Activated CD8-positive, alpha-beta memory T cell treated with anti-CD3 and anti-CD28 coated beads for 4 hours (primary cell): ENCODE results near the gene SERPINA5.

Experiments
- DNase-seq, 2 donors: peaks; one replicate each; pipeline ENCODE4 v3.0.0-alpha.2; 2020; ENCODE audit warnings: low read depth in 2 of 2

Gene SERPINA5

DNA sequence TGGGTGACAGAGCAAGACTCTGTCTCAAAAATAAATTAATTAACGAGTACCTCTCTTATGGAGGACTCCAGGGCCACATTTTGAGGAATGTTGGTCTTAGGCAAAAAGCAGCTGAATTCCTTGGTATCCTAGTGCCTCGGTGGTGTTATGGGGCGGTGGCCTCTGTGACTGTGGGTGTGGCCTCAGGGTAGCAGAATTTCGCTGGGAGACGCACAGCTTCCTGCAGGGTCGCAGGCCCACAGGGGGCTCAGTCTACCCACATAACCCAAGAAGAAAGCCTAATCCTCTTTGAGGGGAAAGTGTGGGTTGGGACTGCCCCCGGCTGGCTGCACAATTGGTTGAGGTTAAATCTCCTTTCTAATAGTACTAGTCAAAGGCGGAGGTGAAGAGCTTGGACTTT is 31.2 kb upstream of the SERPINA5 start:
- no peak for DNase-seq

DNA sequence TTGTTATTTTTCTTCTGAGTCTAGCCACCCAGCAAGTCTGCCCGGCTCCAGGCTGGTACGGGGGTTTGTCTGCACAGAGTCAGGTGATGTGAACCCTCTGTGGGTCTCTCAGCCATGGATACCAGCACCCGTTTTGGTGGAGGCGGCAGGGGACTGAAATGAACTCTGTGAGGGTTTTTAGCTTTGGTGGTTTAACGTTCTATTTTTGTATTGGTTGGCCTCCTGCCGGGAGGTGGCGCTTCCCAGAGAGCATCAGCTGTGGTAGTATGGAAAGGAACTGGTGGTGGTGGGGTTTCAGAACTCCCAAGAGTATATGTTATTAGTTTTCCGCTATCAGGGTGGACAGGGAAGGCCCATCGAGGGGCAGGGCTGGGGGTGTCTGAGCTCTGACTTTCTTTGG is 25.2 kb upstream of the SERPINA5 start:
- no peak for DNase-seq

GRCh38 chr14:94557327-94557726 is 23.9 kb upstream of the SERPINA5 start:
- DNase-seq, result no peak

DNA sequence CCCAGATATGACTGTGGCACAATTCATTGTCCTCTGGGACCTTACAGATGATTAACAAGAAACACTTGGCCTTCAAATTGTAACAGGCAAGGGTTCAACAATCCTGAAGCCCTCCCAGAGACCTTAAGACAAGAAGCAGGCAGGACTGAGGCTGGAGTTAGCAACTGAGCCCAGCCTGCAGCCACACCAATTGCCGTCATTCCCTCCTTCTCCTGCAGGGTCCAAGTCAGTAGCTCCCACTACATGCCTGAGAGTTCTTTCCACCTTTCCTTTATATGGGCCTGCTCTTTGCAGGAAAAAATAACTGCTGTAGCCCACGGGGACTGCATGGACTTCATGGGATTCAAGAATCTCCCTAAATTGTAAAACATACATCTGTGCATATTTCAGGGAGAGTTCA is 22.4 kb upstream of the SERPINA5 start:
- no peak for DNase-seq

DNA sequence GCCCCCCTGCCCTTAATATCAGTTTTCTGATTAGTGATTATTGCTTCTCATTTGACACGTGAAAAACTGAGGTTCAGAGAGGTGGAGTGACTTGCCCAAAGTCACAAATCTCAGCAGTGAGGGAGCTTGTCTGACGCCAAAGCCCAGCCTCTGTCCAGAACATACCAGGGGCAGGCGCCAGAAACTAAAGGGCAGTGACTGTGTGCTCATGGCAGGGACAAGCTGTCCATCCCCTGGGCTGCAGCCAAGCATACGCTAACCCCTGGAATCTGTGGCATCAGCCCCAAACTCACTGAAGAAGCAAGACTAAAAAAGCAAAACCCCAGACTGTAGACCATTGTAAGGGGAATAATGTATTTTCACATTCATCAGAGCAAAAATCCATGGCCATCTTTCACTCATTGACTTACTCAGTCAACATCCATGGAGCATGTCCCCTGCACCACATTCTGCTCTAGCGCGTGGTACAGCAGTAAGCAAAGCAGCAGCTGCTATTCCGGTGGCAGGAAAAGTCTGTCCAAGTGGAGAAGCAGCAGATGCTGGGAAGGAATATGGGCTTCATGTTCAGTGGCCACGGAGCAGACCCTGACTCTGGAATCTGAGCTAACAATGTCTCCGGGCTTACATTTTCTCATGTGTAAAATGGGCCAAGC is 21.5 kb upstream of the SERPINA5 start:
- no peak for DNase-seq

- no peak for DNase-seq
These were observed 20.9 kb upstream of the SERPINA5 start for GRCh38 chr14:94560291-94560665.

DNA sequence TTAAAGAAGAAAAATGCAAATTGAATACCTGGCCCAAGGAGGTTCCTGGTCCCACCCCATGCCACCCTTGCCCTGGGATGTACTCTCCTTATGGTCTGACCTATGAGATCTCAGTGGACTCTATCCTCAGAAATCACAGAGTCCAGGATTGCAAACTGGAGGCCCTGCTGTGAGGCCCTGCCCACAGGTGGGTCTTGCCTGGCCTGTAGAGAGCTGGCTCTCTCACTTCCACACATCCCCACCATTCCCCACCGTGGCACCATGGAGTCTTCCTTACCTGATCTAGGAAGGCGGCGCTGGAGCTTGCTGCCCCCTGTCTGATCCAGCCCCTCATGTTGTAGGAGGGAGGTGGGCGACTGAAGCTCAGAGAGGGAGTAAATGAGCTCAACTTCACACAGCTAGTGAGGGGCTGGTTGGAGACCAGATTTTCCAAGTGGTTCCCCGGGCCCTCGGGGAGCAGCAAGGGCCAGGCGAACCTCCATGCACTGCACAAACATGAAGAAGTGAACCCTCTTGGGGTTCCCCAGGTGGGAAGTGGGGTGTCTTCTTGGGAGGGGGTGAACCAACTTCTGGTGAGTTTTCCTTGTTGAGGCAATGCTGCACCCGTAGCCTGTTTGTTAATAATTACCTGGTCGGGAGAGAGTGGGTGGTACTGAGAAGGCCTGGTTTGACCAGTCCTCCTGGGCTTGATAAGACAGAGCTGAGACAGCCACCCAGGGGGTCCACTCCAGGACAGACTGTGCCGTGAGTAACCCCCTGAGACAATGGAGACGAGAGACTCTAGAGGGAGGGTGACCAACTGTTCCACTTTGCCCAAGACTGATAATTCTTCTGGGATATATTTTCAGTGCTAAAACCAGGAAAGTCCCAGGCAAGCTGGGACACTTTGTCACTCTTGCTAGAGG is 20.2 kb upstream of the SERPINA5 start, which contains the start of gene SERPINA4:
TSS of gene SERPINA4 (plus strand) at position 692 of the 905 bp plus-strand sequence. CDS start 2,041 bp downstream, outside the sequence.
- no peak for DNase-seq

DNA sequence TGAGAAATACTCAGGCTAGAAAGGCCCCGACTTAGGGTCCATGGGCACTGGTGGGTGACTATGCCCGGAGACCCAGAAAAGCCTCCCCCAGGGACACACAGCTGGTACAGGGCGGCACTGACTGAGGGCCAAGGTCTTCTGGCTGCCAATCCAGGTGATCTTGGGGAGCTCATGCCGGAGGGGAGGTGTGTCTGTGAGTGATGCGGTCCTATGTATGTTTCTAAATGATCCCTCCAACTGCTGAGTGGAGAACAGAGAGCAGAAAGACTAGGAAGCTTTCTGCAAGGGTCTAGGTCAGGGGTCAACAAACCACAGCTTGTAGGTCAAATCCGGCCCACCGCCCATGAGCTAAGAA is 19.6 kb upstream of the SERPINA5 start:
- DNase-seq, result no peak

DNA sequence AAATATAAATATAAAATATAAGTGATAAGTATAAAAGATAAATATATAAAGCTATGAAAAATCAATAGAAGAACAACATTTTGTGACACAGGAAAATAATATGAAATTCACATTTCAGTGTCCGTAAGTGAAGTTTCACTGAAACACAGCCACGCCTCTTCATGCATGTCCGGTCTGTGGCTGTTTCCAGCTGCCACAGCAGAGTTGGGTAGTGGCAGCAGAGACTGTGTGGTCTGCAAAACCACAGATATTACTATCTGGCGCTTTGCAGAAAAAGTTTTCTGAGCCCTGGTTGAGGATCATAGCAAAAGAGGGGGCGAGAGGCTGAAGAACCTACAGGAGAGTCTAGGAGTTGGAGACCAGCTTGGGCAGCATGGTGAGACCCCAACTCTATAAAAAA is 19.2 kb upstream of the SERPINA5 start:
- no peak for DNase-seq

DNA sequence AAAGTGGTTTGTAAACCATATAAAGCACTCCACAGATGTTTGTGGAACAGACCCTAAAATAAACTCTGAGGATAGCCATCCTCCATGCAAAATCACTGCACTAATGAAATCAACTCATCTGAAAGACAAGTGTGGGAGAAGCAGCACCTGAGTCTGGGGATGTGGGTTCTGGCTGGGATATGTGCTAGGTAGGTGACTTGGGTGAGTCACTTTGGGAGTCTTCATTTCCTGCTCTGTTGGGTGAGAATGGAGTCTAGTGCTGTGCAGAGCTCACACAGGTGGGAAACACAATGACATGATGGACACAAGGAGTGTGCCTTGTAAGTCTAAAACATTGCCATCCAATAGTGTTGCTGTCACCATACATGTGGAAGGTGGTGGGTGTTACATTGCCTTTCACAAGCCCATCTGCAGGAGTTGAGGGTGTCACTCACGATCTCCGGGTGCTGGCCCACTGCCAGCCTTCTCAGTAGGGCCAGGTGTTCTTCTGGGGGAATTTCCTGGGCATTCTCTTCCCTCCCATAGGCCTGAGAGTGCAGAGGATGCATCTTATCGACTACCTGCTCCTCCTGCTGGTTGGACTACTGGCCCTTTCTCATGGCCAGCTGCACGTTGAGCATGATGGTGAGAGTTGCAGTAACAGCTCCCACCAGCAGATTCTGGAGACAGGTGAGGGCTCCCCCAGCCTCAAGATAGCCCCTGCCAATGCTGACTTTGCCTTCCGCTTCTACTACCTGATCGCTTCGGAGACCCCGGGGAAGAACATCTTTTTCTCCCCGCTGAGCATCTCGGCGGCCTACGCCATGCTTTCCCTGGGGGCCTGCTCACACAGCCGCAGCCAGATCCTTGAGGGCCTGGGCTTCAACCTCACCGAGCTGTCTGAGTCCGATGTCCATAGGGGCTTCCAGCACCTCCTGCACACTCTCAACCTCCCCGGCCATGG is 18.0 kb upstream of the SERPINA5 start:
- no peak for DNase-seq

DNA sequence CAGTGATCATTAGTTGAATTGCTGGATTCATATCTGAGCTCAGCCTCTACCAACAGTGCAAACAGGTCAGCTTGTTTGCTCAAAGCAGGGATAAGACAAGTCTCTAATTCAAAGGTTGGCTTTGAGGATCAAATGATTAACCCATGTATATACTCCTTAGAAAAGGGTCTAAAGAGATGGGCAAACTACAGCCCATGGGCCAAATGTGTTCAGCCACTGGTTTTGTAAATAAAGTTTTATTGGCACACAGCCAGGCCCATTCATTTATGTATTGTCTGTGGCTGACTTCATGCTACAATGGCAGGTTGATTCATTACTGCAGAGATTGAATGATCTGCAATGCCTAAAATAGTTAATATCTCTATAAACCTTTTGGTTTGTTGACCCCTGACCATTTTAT is 16.8 kb upstream of the SERPINA5 start:
- no peak for DNase-seq

DNA sequence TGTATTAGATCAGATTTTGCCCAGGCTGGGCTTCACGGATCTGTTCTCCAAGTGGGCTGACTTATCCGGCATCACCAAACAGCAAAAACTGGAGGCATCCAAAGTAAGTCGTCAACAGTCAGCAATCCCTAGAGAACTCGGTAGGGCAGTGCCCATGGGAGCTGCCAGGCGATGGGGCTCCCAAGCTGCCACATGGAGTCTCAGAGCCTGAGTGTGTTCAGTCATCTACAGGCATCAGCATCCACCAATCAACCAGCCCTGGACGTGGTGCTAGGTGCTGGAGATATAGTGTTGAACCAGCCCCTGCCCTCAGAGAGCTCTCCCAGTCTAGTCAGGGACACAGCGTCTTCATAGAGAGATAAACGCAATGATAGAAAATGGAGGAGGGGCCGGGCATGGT is 13.0 kb upstream of the SERPINA5 start:
- DNase-seq, result no peak

GRCh38 chr14:94569381-94570001 is 11.7 kb upstream of the SERPINA5 start:
- no peak for DNase-seq

- no peak for DNase-seq
These were observed 11.2 kb upstream of the SERPINA5 start for GRCh38 chr14:94570002-94570400.

DNA sequence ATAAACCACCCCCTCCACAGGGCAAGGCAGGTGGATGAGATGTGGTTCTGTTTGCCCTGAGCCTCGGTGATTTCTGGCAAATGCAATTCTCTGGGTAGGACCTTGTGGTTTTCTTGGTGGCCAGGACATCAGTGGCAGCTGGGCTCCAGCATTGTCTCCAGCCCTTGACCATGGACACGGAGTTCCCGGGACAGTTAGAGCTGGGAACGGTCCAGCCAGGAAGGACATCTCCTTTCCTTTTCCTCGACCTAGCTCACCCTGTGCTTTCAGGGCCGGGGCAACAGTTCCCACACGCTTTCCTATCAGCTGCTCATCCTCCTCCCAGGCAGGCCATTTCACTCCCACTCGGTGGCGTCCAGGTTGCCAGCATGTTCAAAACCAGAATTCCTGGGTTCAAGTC is 10.8 kb upstream of the SERPINA5 start:
- DNase-seq, result no peak

DNA sequence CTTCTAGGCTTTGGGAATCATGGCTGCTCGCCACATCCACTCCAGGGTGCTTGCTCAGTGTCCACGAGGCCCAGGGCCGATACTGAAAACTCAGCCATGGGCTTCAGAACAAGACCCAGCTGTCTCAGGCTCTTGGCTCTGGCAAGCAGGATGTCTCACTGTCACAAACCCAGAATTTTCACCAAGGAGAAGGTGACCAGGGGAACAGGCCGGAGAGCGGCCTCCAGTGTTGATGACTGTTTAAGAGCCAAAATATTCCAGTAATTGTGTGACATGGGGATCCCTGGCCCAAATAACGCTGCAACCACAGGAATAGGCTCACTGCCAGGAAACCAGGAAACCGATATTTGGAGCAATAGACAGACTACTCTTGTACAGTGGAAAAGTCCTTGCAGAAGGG is 9.8 kb upstream of the SERPINA5 start:
- no peak for DNase-seq

DNA sequence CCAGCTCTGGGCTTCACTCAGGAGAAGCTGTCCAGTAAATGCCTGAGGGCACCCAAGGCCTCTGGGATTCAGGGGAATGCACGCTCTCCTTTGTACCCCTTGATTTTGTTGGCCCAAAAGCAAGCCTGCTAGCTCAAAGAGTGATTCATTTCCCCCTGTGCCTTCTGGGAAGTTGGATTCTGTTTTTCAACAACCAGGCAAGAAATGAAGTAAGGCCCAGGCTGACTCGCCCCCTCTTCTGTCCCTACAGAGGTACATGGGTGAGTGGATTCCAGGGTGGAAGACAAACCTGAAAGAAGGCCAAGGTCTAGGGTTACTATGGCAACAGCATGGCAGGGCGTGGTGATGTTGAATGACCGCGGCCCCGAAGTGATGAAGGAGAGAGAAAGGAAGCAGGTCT is 9.3 kb upstream of the SERPINA5 start:
- no peak for DNase-seq

DNA sequence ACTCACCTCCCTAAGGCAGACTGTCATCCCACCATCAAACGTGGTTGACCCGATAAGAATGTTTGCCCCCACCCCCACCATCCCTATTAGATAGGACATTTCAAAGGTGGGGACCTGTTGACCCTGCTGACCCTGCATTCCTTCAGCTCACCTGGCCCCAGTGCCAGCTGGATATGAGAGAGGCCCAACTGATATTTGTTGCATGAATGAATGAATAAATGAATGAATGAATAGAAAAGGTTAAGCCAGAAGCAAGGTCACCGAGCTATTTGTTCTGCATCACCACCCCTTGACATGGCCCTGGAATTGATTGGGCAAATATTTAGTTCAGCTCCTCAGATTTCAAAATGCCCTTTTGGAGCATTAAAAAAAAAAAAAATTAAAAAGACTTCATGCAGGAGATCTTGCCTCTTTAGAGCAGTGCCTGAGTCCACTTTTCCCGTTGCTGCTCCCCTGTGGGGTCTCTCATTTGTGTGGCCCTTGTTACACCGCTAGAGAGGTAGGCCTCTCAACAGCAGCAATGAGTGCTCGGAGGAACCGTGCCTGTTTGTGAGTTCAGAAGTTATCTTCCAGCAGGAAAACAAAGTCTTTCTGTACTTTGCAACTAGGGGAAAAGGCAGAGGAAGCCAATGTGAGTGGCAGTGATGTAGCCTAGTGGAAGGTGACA is 8.5 kb upstream of the SERPINA5 start:
- DNase-seq, result no peak

- DNase-seq, result no peak
These were observed 7.5 kb upstream of the SERPINA5 start for GRCh38 chr14:94573475-94574277.

- DNase-seq, result no peak
These were observed 6.9 kb upstream of the SERPINA5 start for GRCh38 chr14:94574336-94574735.
